ENCODE measurements around the gene TEAD2.

GRCh38 chr19:49362048-49362928 is at the start of gene TEAD2:
- no peak for TF ChIP-seq CTCF (IDR thresholded peaks at IDR 0.05; ENCODE audit: low read depth, low read length)
- no peak for TF ChIP-seq MYC (IDR thresholded peaks at IDR 0.05; ENCODE audit: low read depth, low read length)
- TF ChIP-seq MAX (IDR thresholded peaks at IDR 0.05; ENCODE audit: low read depth, low read length) = no peak
